HepG2 (cell line): ENCODE data around the gene PPP2R2D. TPM values are rescaled to one million over a fixed set of nuclear protein-coding genes. Genes with fewer than 3 reads are reported as not detected.

ENCODE experiments used
- ATF2 ChIP-seq: sonication (generic); formaldehyde crosslinking; IDR thresholded peaks from 2 replicates; pipeline ENCODE4 v1.4.0; 2020; ENCODE audit warnings: missing genetic modification reagents
- ATF4 ChIP-seq, 2 experiments: fragments of 450-650 bp in 1 of 2; sonication (generic) in 1 of 2; formaldehyde crosslinking; IDR thresholded peaks; 2 replicates each; pipeline versions ENCODE4 v1.5.0 to v1.8.0; 2020 to 2022; ENCODE audit warnings: mild to moderate bottlenecking in 1 of 2, missing genetic modification reagents in 1 of 2
- CC2D1A ChIP-seq: sonication (generic); formaldehyde crosslinking; IDR thresholded peaks from 2 replicates; pipeline ENCODE4 v1.8.1; 2023; ENCODE audit warnings: mild to moderate bottlenecking, missing genetic modification reagents
- CREBL2 ChIP-seq: sonication (generic); formaldehyde crosslinking; IDR thresholded peaks from 2 replicates; pipeline ENCODE4 v1.8.1; 2023; ENCODE audit warnings: missing genetic modification reagents, mild to moderate bottlenecking, borderline replicate concordance
- GRHL1 ChIP-seq: sonication (generic); formaldehyde crosslinking; conservative IDR thresholded peaks from 2 replicates; pipeline ENCODE4 v1.8.0; 2022; ENCODE audit warnings: missing genetic modification reagents
- HNF1B ChIP-seq: sonication (generic); formaldehyde crosslinking; IDR thresholded peaks from 2 replicates; pipeline ENCODE4 v1.5.1; 2020; ENCODE audit warnings: mild to moderate bottlenecking, moderate library complexity, missing genetic modification reagents
- HNF4A ChIP-seq: sonication (generic); formaldehyde crosslinking; IDR thresholded peaks from 2 replicates; pipeline ENCODE4 v1.4.0; 2020; ENCODE audit warnings: missing genetic modification reagents
- HNRNPL ChIP-seq: fragments of 200-400 bp; formaldehyde crosslinking; IDR thresholded peaks from 2 replicates; pipeline ENCODE4 v1.6.1; 2017; ENCODE audit warnings: mild to moderate bottlenecking, low read depth, low read length
- ONECUT2 ChIP-seq: sonication (generic); formaldehyde crosslinking; IDR thresholded peaks from 2 replicates; pipeline ENCODE4 v1.4.0; 2020; ENCODE audit warnings: missing genetic modification reagents
- REL ChIP-seq: sonication (generic); formaldehyde crosslinking; conservative IDR thresholded peaks from 2 replicates; pipeline ENCODE4 v1.8.0; 2022; ENCODE audit warnings: mild to moderate bottlenecking, missing genetic modification reagents, moderate library complexity
- SETDB1 ChIP-seq: sonication (generic); formaldehyde crosslinking; IDR thresholded peaks from 2 replicates; pipeline ENCODE4 v1.5.1; 2020; ENCODE audit warnings: missing genetic modification reagents, mild to moderate bottlenecking, borderline replicate concordance
- ZBTB4 ChIP-seq: sonication (generic); formaldehyde crosslinking; IDR thresholded peaks from 2 replicates; pipeline ENCODE4 v1.4.0; 2020; ENCODE audit warnings: missing genetic modification reagents, mild to moderate bottlenecking, borderline replicate concordance
- ZNF232 ChIP-seq: sonication (generic); formaldehyde crosslinking; IDR thresholded peaks from 2 replicates; pipeline ENCODE4 v1.4.0; 2020; ENCODE audit warnings: missing genetic modification reagents, borderline replicate concordance
- ZNF414 ChIP-seq: sonication (generic); formaldehyde crosslinking; IDR thresholded peaks from 2 replicates; pipeline ENCODE4 v1.5.0; 2020; ENCODE audit warnings: missing genetic modification reagents
- ZNF510 ChIP-seq: sonication (generic); formaldehyde crosslinking; IDR thresholded peaks from 2 replicates; pipeline ENCODE4 v1.4.0; 2020; ENCODE audit warnings: low read depth, mild to moderate bottlenecking, missing genetic modification reagents
- ZNF549 ChIP-seq: sonication (generic); formaldehyde crosslinking; IDR thresholded peaks from 2 replicates; pipeline ENCODE4 v1.5.0; 2020; ENCODE audit warnings: missing genetic modification reagents
- ZNF572 ChIP-seq: sonication (generic); formaldehyde crosslinking; IDR thresholded peaks from 2 replicates; pipeline ENCODE4 v1.5.1; 2020; ENCODE audit warnings: mild to moderate bottlenecking, missing genetic modification reagents
- ZNF780A ChIP-seq: sonication (generic); formaldehyde crosslinking; IDR thresholded peaks from 2 replicates; pipeline ENCODE4 v1.8.0; 2022; ENCODE audit warnings: mild to moderate bottlenecking, missing genetic modification reagents, moderate library complexity
- ZNF792 ChIP-seq: IDR thresholded peaks from 2 replicates; pipeline ENCODE4 v1.6.1; 2016
- polyA plus RNA-seq, 8 experiments: library from polyadenylated mRNA; depleted of rRNA in 3 of 8; stranded (reverse) in 7 of 8; unstranded in 1 of 8; fragments of >200 nt; fragmentation: Illumina TruSeq in 4 of 8; extraction: Trizol in 4 of 8; gene quantifications; 2 replicates each; pipeline versions ENCODE4 v1.2.1 to v1.2.3, GENCODE V29; 2011 to 2016; ENCODE audit warnings: low read depth in 4 of 8, missing spikeins in 1 of 8, mixed read lengths in 1 of 8; ENCODE audit not compliant: insufficient read depth in 1 of 8
- total RNA-seq, 5 experiments: library from RNA; depleted of rRNA; stranded (reverse); fragments of >200 nt; fragmentation: Illumina TruSeq; extraction: Trizol; gene quantifications; 2 replicates each; pipeline ENCODE4 v1.2.3, GENCODE V29; 2016; ENCODE audit warnings: low read depth in 1 of 5

The PPP2R2D gene
- total and polyA plus RNA-seq, 2 of the 13 experiments (the other 11 are each of a cell fraction or from before 2014, with no cell fraction given) = 32.7 to 33.2 TPM

GRCh38 chr10:131998050-131998844 lies 97.4 kb downstream of the PPP2R2D start (continued):
- TF ChIP-seq ATF4 (CRISPR knock-in tag; IDR thresholded peaks at IDR 0.05) = peak in 1 of 2 experiments; percentile 66; a peak in 2 of 4 replicates
- no peak for TF ChIP-seq SETDB1 (CRISPR knock-in tag)
- TF ChIP-seq ZNF780A (CRISPR knock-in tag) = no peak
- TF ChIP-seq CREBL2 (CRISPR knock-in tag) = no peak
- TF ChIP-seq GRHL1 = no peak
- TF ChIP-seq ATF2 (CRISPR knock-in tag) = no peak
- TF ChIP-seq ZNF510 = no peak
- no peak for TF ChIP-seq ONECUT2
- TF ChIP-seq HNRNPL = no peak
- TF ChIP-seq HNF1B (CRISPR knock-in tag) = no peak
- TF ChIP-seq ZNF549 (CRISPR knock-in tag) = no peak
- no peak for TF ChIP-seq ZBTB4 (CRISPR knock-in tag)
- TF ChIP-seq ZNF414 (CRISPR knock-in tag) = no peak
- no peak for TF ChIP-seq CC2D1A (CRISPR knock-in tag)
- TF ChIP-seq ZNF792 = peak; percentile 43; the same call in 1 of the 2 replicates
- no peak for TF ChIP-seq ZNF572 (CRISPR knock-in tag)
- TF ChIP-seq HNF4A (CRISPR knock-in tag) = no peak
- TF ChIP-seq ZNF232 = peak; percentile 56; the same call in 1 of the 2 replicates
- TF ChIP-seq REL (CRISPR knock-in tag) = no peak
